ENCODE results near the gene NETO2.
"Not testable (repeated sequence)": the region's sequence is repeated elsewhere in the genome, so short reads cannot be mapped to it uniquely, and the experiment has no call there.

Gene NETO2

GRCh38 chr16:47136099-47136842, 7.5 kb downstream of the NETO2 start:
- no peak for DNase-seq (ENCODE audit: low spot score)

- DNase-seq (ENCODE audit: low spot score) = no peak
Observed at GRCh38 chr16:47134550-47134949, 9.2 kb downstream of the NETO2 start.

DNA sequence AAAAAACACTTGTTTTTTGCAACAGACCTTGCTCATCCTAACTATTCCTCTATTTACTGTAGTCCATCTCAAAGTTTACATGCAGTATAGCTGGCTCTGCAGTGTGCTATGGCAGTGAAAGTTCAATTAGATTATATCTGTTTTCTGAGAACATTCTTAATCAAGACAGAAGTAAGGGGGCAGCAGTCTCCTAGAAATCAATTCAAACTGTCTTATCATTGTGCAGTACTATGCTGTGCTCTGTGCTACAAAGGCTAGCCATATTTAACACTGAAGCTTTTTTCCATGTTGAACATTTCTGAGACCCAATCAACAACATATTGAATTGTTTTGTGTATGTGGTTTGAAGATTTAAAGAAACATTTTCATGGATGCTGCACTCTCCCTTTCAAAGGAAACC, 11.4 kb downstream of the NETO2 start:
- no peak for DNase-seq (ENCODE audit: low spot score)

DNA sequence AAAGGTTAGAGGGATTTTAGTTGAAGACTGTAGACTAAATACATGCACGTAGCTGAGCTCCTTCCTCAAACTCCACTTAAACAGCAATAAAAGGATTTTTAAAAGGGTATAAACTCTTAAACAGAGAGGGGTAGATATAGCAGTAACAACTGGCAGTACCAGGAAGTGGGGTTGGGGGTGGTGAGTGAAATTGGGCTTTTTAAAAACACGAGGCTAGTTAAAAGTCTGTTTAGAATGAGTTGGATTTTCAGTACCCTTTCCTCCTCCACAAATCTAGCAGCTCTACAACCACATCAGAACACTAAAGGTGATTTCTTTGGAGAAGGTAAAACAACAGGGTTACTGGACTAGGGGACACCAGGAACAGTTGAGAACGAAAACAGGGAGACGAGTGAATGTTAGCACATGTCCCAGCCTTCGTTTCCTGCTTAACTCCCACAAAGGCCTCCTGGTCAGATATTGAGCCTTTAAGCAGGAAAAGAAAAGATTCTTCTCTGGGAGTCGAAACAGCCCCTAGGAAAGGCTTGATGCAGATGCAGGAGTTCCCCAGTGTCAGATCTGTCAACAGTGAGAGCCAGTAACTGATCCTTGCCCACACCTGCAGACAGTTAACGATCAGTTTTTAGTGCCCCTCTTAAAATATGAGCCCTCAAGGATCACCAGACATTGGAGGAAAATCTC, 13.8 kb downstream of the NETO2 start:
- DNase-seq (ENCODE audit: low spot score) = no peak

DNA sequence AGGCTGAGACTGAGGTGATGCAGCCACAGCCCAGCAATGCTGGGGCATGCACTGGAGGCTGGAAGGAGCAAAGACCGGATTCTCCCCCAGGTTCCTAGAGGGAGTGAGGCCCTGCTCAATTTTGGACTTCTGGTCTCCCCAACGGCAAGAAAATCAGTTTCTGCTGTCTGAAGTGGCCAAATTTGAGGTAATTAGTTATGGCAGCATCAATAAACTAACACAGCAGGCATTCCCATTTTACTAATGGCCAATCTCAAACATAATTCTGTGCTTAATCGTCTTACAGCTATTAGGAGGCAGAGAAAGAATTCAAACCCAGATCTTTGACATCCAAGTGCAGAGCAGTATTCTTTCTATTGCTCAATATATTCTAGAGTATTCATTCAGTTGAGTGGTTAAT, 16.2 kb downstream of the NETO2 start:
- no peak for DNase-seq (ENCODE audit: low spot score)

GRCh38 chr16:47125757-47126156, 18.0 kb downstream of the NETO2 start:
- no peak for DNase-seq (ENCODE audit: low spot score)

DNA sequence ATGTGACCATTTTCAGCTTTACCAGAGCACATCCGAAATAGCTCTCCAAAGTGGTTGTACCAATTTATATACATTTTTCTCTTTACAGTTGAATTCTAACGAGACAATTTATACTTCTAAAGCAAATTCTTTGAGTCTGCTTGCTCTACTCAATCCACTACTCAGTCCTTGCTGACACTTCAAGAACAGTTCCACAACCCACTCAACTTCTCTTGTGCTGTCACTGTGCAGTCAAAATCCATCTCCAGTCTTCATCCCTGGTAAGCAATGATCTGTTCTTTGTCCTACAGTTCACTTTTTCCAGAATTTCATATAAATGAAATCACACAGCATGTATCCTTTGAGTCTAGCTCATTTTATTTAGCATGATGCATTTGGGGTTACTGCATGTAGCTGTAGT, 30.6 kb downstream of the NETO2 start:
- DNase-seq (ENCODE audit: low spot score) = no peak

GRCh38 chr16:47110939-47111338, 32.8 kb downstream of the NETO2 start:
- DNase-seq (ENCODE audit: low spot score) = peak; percentile 31

DNA sequence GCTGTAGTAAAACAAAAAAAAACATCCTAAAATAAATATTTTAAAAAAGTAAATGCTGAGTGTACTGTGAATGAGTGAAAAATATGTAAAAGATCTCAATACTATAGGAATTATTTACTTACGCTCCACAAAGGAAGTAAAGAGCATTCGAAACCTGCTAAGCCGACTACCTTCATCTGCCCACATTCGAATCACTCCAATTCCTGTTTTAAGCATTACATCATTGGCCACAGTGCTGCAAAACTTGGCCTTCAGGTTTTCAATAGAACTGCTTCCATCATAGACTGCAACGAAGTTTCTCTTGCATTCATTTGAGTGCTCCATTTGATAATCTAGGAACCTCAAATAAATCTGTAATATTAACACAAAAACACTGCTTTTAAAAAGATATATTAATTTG, 34.4 kb downstream of the NETO2 start:
- no peak for DNase-seq (ENCODE audit: low spot score)

GRCh38 chr16:47102921-47103320, 40.8 kb downstream of the NETO2 start:
- not testable (repeated sequence) for DNase-seq (ENCODE audit: low spot score)

DNA sequence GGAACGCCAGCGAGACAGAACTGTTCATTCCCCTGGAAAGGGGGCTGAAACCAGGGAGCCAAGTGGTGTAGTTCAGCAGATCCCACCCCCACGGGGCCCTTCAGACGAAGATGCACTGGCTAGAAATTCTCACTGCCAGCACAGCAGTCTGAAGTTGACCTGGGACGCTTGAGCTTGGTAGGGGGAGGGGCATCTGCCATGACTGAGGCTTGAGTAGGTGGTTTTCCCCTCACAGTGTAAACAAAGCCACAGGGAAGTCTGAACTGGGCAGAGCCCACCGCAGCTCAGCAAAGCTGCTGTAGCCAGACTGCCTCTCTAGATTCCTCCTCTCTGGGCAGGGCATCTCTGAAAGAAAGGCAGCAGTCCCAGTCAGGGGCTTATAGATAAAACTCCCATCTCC, 46.6 kb downstream of the NETO2 start:
- not testable (repeated sequence) for DNase-seq (ENCODE audit: low spot score)

DNA sequence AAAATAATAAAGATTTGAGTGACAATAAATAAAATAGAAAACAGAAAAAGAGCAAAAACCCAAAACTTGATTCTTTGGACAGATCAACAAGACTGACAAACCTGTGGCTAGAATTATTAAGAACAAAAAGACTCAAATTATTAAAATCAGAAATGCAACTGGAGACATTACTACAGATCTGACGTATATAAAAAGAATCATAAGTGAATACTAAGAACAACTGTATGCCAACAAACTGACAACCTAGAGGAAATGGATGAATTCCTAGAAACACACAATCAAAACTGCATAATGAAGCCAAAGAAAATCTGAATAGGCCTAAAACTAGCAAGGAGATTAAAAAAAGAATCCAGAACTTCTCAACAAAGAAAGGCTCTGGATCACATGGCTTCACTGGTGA, 47.4 kb downstream of the NETO2 start:
- no peak for DNase-seq (ENCODE audit: low spot score)

GRCh38 chr16:47084198-47084597, 59.5 kb downstream of the NETO2 start:
- DNase-seq (ENCODE audit: low spot score) = no peak

DNA sequence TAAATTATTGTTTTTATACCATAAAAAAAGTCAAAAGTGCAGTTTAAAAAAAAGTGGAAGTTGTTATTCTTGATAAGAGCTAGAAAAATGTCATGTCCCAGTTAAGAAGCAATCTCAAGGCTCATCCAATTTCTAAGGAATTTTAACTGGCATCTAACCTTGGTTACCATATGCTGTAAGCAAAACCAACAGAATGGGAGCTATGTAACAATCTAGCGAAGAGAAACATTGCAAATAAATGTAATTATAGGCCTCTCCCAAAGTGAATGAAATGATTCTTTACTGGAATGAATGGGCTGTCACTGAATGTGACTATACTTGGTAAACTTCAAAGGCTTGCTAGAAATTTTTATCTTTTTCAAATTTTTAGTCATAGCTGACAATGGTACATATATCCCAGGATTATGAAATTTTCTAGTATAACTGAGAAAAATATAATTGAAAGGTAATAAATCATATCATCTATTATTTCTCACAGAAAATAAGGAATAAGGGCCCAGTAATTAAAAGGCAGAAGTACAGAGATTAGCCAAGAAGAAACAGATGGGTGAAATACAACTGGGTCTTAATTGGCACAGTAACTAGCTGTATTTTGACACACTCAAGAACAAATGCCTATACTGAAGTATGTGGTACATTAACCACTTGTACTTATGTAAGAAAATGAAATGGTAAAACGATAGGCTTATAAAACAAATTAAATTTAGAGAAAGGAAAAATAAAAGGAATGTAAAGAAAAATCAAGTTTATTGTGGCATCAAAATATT, 61.5 kb downstream of the NETO2 start:
- DNase-seq (ENCODE audit: low spot score) = no peak

GRCh38 chr16:47081115-47081514, 62.6 kb downstream of the NETO2 start:
- no peak for DNase-seq (ENCODE audit: low spot score)

GRCh38 chr16:47079860-47080259, 63.9 kb downstream of the NETO2 start:
- DNase-seq (ENCODE audit: low spot score) = no peak

DNA sequence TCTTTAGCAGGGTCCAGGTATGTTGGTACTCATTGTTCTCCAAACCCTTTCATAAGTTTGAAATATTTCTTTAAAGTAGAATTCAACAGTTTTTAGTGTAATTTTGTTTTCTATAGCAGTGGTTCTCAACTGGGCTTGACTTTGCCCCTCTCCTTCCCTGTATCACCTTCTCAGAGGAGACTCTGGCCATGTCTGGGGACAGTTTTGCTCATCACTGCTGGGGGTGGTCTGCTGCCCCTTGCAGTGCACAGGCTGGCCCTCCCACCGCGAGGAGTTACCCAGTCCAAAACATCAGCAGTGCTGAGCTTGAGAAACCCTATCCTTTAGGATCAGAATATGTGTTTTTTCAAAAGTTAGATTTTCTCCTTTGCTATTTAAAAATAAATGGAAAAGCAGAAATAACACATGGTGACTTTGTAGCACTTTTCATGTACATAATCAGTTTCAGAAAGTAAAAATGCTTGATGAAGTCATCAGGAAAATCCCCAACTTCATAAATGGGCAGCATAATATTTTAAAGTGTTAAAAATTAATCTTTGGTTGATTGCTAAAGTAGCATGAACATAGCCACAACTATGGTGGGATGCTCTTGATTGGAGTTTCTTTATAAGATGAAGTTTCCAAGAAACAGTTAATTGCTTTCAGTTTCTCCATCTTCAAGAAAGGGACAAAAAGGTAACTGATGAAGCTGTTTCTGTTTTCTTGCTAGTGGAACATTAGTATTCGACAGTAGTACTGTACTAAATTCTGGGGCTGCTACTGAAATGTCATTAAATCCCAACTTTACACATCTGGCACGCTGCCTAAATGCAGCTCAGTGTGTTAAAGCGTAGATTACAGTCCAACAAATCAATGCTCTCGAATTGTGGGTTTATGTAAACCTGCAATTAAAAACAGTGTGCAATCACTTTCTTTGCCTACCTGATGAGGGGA, 70.3 kb downstream of the NETO2 start:
- DNase-seq (ENCODE audit: low spot score) = no peak

- DNase-seq (ENCODE audit: low spot score) = no peak
Observed at GRCh38 chr16:47072158-47072557, 71.6 kb downstream of the NETO2 start.

DNA sequence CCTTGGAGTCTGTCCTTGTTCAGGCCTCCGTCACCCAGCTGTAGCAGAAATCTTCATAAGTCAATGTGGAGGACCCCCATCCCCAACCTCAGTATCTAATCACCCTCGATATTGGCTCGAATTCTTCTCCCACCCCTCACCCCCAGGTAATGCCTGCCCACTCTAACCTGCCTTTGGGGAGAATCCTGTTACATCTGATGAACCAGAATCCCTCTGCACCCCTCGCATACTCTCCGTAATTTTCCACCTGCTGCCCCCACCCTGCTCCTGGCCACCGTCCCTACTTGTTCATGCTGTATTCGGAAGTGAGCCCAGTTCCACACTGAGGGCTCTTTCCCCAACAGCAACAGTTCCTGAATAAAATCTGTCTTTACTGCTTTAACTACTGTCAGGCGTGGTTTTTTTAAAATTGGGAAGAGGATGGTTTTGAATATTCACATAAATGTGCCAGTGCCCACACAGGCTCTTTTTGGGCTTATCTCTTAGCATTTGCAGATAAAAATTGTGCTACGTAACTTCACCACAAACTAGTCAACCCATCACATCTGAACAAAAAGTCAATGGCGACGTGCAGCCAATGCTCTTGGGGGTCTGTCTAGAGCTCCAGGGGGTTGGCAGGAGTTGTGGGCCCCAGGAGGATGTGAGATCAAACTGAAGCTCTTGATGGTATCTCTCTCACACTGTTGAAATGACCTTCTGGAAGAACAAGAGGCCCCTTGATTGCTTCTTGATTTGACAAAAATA, 73.7 kb downstream of the NETO2 start:
- DNase-seq (ENCODE audit: low spot score) = no peak

GRCh38 chr16:47069313-47069712, 74.4 kb downstream of the NETO2 start:
- no peak for DNase-seq (ENCODE audit: low spot score)

DNA sequence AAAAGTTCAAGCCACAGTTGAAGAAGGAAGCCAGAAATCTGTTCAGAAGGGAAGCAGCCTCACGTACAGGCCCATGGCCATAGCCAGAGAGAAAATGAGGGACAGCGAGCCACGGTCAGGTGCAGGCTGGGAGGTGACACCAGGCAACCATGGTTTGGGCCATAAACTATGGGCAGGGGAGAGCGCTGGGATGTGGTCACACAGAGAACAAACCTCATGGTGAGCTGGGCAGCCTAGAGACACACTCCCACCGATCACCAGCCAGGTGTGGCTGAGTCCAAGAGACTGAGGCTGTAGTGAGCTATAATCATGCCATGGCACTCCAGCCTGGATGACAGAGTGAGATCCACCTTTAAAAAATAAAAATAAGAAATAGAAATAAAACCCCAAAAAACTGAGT, 76.5 kb downstream of the NETO2 start:
- DNase-seq (ENCODE audit: low spot score) = no peak
